Neural progenitor cell (in vitro differentiated cells): ENCODE data around the gene CISTR. TPM values are rescaled to one million over a fixed set of nuclear protein-coding genes. Genes with fewer than 3 reads are reported as not detected.

Experiments
- DNase-seq: peaks from one replicate; pipeline ENCODE4 v3.0.0-alpha.2; 2016; ENCODE audit warnings: low spot score
- H2AFZ ChIP-seq: fragments of 200-600 bp; sonication (generic); replicated peaks from 2 replicates; pipeline ENCODE4 v1.6.1; 2016; ENCODE audit warnings: antibody characterized with exemption
- H3F3A ChIP-seq: fragments of 200-600 bp; sonication (generic); 2 replicates; pipeline ENCODE4 v1.6.1; 2016; ENCODE audit warnings: antibody characterized with exemption, low read depth
- H3K27ac ChIP-seq: fragments of 200-600 bp; sonication (generic); 2 replicates; pipeline ENCODE4 v1.5.1; 2016; ENCODE audit warnings: mild to moderate bottlenecking
- H3K27me3 ChIP-seq: fragments of 200-600 bp; sonication (generic); 2 replicates; pipeline ENCODE4 v1.6.1; 2016; ENCODE audit warnings: mild to moderate bottlenecking, moderate library complexity
- H3K36me3 ChIP-seq: fragments of 200-600 bp; sonication (generic); 2 replicates; pipeline ENCODE4 v1.5.1; 2016
- H3K4me1 ChIP-seq: fragments of 200-600 bp; sonication (generic); 2 replicates; pipeline ENCODE4 v1.6.1; 2016; ENCODE audit warnings: mixed run types
- H3K4me2 ChIP-seq: fragments of 200-600 bp; sonication (generic); 2 replicates; pipeline ENCODE4 v1.6.1; 2016
- H3K4me3 ChIP-seq: fragments of 200-600 bp; sonication (generic); 2 replicates; pipeline ENCODE4 v1.5.1; 2016
- H3K79me2 ChIP-seq: fragments of 200-600 bp; sonication (generic); 2 replicates; pipeline ENCODE4 v1.6.1; 2016; ENCODE audit warnings: low read depth
- H3K9ac ChIP-seq: fragments of 200-600 bp; sonication (generic); 2 replicates; pipeline ENCODE4 v1.6.1; 2016
- H3K9me3 ChIP-seq: fragments of 200-600 bp; sonication (generic); 2 replicates; pipeline ENCODE4 v1.5.1; 2016; ENCODE audit warnings: low read depth
- H4K20me1 ChIP-seq: fragments of 200-600 bp; sonication (generic); 2 replicates; pipeline ENCODE4 v1.6.1; 2016; ENCODE audit warnings: low read depth
- H3K27ac Mint-ChIP-seq: 3 replicates; pipeline ENCODE4 v1.8.0; 2021; ENCODE audit warnings: mixed read lengths
- H3K27me3 Mint-ChIP-seq: 2 replicates; pipeline ENCODE4 v1.8.0; 2022; ENCODE audit warnings: low read depth, mild to moderate bottlenecking, inconsistent platforms, moderate library complexity, mixed read lengths; ENCODE audit not compliant: insufficient read depth
- H3K36me3 Mint-ChIP-seq: 3 replicates; pipeline ENCODE4 v1.8.0; 2021; ENCODE audit warnings: mixed read lengths
- H3K4me1 Mint-ChIP-seq: 3 replicates; pipeline ENCODE4 v1.8.0; 2021; ENCODE audit warnings: mixed read lengths
- H3K4me3 Mint-ChIP-seq: 3 replicates; pipeline ENCODE4 v1.8.0; 2021; ENCODE audit warnings: mild to moderate bottlenecking, moderate library complexity, mixed read lengths
- H3K9me3 Mint-ChIP-seq: 3 replicates; pipeline ENCODE4 v1.8.0; 2020; ENCODE audit warnings: mixed read lengths
- CTCF ChIP-seq: fragments of 200-600 bp; sonication (generic); IDR thresholded peaks from 2 replicates; pipeline ENCODE4 v1.5.1; 2017; ENCODE audit warnings: antibody characterized with exemption, mild to moderate bottlenecking
- EZH2 ChIP-seq: fragments of 200-600 bp; sonication (generic); IDR thresholded peaks from 2 replicates; pipeline ENCODE4 v1.6.1; 2017; ENCODE audit warnings: antibody characterized with exemption, mild to moderate bottlenecking, moderate library complexity
- EZH2phosphoT487 ChIP-seq: fragments of 200-600 bp; sonication (generic); IDR thresholded peaks from 2 replicates; pipeline ENCODE4 v1.6.1; 2017; ENCODE audit warnings: antibody characterized with exemption
- total RNA-seq: library from RNA; depleted of rRNA; stranded (reverse); fragments of >200 nt; gene quantifications from 2 replicates; pipeline ENCODE4 v1.2.3, GENCODE V29; 2015; ENCODE audit warnings: low replicate concordance

CISTR gene
- total RNA-seq, 1 donor from 2014 or later: not detected

- Histone ChIP-seq H3K27me3 (peaks cover 100% of the 10 kb centered on the region), H3K4me3 (no peak overlapping the region)
Measured at GRCh38 chr12:53736592-53736991, 15.2 kb downstream of the CISTR start.

GRCh38 chr12:53735556-53735955 lies 16.2 kb downstream of the CISTR start:
- Mint-ChIP-seq H3K27me3 (peaks cover 37% of the 10 kb centered on the region), H3K4me3 (no peak overlapping the region), H3K27ac (no peak overlapping the region), H3K9me3 (no peaks in the 10 kb centered on the region), H3K36me3 (no peaks in the 10 kb centered on the region), H3K4me1 (peaks cover 27% of the 10 kb centered on the region)
- no peak overlapping the region for H3K4me2 ChIP-seq
- H3K36me3 ChIP-seq: no peaks in the 10 kb centered on the region
- peaks cover 7% of the 10 kb centered on the region for H4K20me1 ChIP-seq
- H2AFZ ChIP-seq: no peak overlapping the region
- no peak for DNase-seq
- H3F3A ChIP-seq: peaks cover 26% of the 10 kb centered on the region
- no peaks in the 10 kb centered on the region for H3K79me2 ChIP-seq
- peaks cover 96% of the 10 kb centered on the region for H3K27me3 ChIP-seq
- no peaks in the 10 kb centered on the region for H3K9me3 ChIP-seq
- H3K4me1 ChIP-seq: peaks cover 28% of the 10 kb centered on the region
- no peak overlapping the region for H3K4me3 ChIP-seq
- no peak for TF ChIP-seq EZH2
- no peak for TF ChIP-seq CTCF
- TF ChIP-seq EZH2phosphoT487: no peak
- no peak overlapping the region for H3K9ac ChIP-seq
- H3K27ac ChIP-seq: no peak overlapping the region

More at GRCh38 chr12:53736592-53736991, 15.2 kb downstream of the CISTR start:
- Histone ChIP-seq H3K36me3 (no peaks in the 10 kb centered on the region), H3K79me2 (no peaks in the 10 kb centered on the region), H3F3A (peaks cover 31% of the 10 kb centered on the region), H3K4me1 (peaks cover 28% of the 10 kb centered on the region), H3K27ac (no peak overlapping the region), H3K9me3 (no peaks in the 10 kb centered on the region), H2AFZ (no peak overlapping the region), H3K4me2 (peak overlapping the region; percentile 77), H4K20me1 (peaks cover 7% of the 10 kb centered on the region), H3K9ac (no peak overlapping the region)
- Mint-ChIP-seq H3K36me3 (no peaks in the 10 kb centered on the region), H3K4me1 (peaks cover 27% of the 10 kb centered on the region), H3K27ac (no peak overlapping the region), H3K27me3 (peaks cover 38% of the 10 kb centered on the region), H3K4me3 (peak overlapping the region; percentile 31), H3K9me3 (no peaks in the 10 kb centered on the region)
- TF ChIP-seq CTCF (no peak), EZH2phosphoT487 (no peak), EZH2 (no peak)
- no peak for DNase-seq

- Histone ChIP-seq H3K4me2 (no peak overlapping the region), H3K4me1 (peaks cover 25% of the 10 kb centered on the region), H2AFZ (no peak overlapping the region), H3K4me3 (no peak overlapping the region), H3F3A (peaks cover 20% of the 10 kb centered on the region), H3K9ac (no peak overlapping the region), H3K9me3 (no peaks in the 10 kb centered on the region), H3K79me2 (no peaks in the 10 kb centered on the region), H4K20me1 (peaks cover 7% of the 10 kb centered on the region), H3K27ac (no peak overlapping the region), H3K36me3 (no peaks in the 10 kb centered on the region), H3K27me3 (peaks cover 84% of the 10 kb centered on the region)
- Mint-ChIP-seq H3K4me1 (peaks cover 24% of the 10 kb centered on the region), H3K4me3 (no peak overlapping the region), H3K27ac (no peak overlapping the region), H3K36me3 (no peaks in the 10 kb centered on the region), H3K9me3 (no peaks in the 10 kb centered on the region), H3K27me3 (peaks cover 37% of the 10 kb centered on the region)
- TF ChIP-seq CTCF (no peak), EZH2 (no peak), EZH2phosphoT487 (no peak)
- no peak for DNase-seq
Measured at GRCh38 chr12:53734425-53734824, 17.4 kb downstream of the CISTR start.
